Measurements from ENCODE around the gene ABHD12.

The ABHD12 gene

GRCh38 chr20:25287631-25288290 is 102.9 kb downstream of the ABHD12 start:
- TF ChIP-seq PPARA (CRISPR knock-in tag; IDR thresholded peaks at IDR 0.05; ENCODE audit: borderline replicate concordance) (no peak), CSRNP3 (CRISPR knock-in tag; IDR thresholded peaks at IDR 0.05) (no peak), ESRRG (CRISPR knock-in tag; IDR thresholded peaks at IDR 0.05) (no peak), PATZ1 (CRISPR knock-in tag; IDR thresholded peaks at IDR 0.05; ENCODE audit: borderline replicate concordance) (no peak), ZNF565 (CRISPR knock-in tag; conservative IDR thresholded peaks at IDR 0.05; ENCODE audit: low read depth) (no peak), SNAI2 (CRISPR knock-in tag; IDR thresholded peaks at IDR 0.05) (no peak), GLIS3 (CRISPR knock-in tag; IDR thresholded peaks at IDR 0.05) (no peak), TCF4 (CRISPR knock-in tag; IDR thresholded peaks at IDR 0.05; ENCODE audit: borderline replicate concordance) (no peak), RARB (CRISPR knock-in tag; IDR thresholded peaks at IDR 0.05) (no peak), TOX (CRISPR knock-in tag; IDR thresholded peaks at IDR 0.05; ENCODE audit: borderline replicate concordance) (no peak), ZFP3 (CRISPR knock-in tag; IDR thresholded peaks at IDR 0.05) (no peak), ZNF8 (CRISPR knock-in tag; IDR thresholded peaks at IDR 0.05) (no peak), ISL1 (CRISPR knock-in tag; IDR thresholded peaks at IDR 0.05) (no peak), OSR1 (CRISPR knock-in tag; IDR thresholded peaks at IDR 0.05) (no peak), CREB5 (CRISPR knock-in tag; IDR thresholded peaks at IDR 0.05; ENCODE audit: low read depth) (no peak), ZFP30 (CRISPR knock-in tag; IDR thresholded peaks at IDR 0.05) (no peak), BACH2 (CRISPR knock-in tag; IDR thresholded peaks at IDR 0.05; ENCODE audit: borderline replicate concordance) (no peak), ZC3H10 (CRISPR knock-in tag; IDR thresholded peaks at IDR 0.05) (no peak), ZNF70 (CRISPR knock-in tag; IDR thresholded peaks at IDR 0.05) (no peak), TSHZ2 (CRISPR knock-in tag; IDR thresholded peaks at IDR 0.05) (no peak)
- ATAC-seq, result no peak

GRCh38 chr20:25286917-25287316 is 103.7 kb downstream of the ABHD12 start:
- TF ChIP-seq ZFP3 (CRISPR knock-in tag; IDR thresholded peaks at IDR 0.05), result no peak
- no peak for TF ChIP-seq OSR1 (CRISPR knock-in tag; IDR thresholded peaks at IDR 0.05)
- TF ChIP-seq TCF4 (CRISPR knock-in tag; IDR thresholded peaks at IDR 0.05; ENCODE audit: borderline replicate concordance), result no peak
- TF ChIP-seq PATZ1 (CRISPR knock-in tag; IDR thresholded peaks at IDR 0.05; ENCODE audit: borderline replicate concordance), result no peak
- TF ChIP-seq CSRNP3 (CRISPR knock-in tag; IDR thresholded peaks at IDR 0.05), result no peak
- TF ChIP-seq PPARA (CRISPR knock-in tag; IDR thresholded peaks at IDR 0.05; ENCODE audit: borderline replicate concordance), result no peak
- no peak for TF ChIP-seq TOX (CRISPR knock-in tag; IDR thresholded peaks at IDR 0.05; ENCODE audit: borderline replicate concordance)
- no peak for TF ChIP-seq TSHZ2 (CRISPR knock-in tag; IDR thresholded peaks at IDR 0.05)
- no peak for TF ChIP-seq ARNTL (CRISPR knock-in tag; IDR thresholded peaks at IDR 0.05; ENCODE audit: borderline replicate concordance, low read depth)
- no peak for TF ChIP-seq ESRRG (CRISPR knock-in tag; IDR thresholded peaks at IDR 0.05)
- no peak for TF ChIP-seq POU6F1 (CRISPR knock-in tag; IDR thresholded peaks at IDR 0.05; ENCODE audit: borderline replicate concordance, low read depth)
- no peak for TF ChIP-seq GLIS3 (CRISPR knock-in tag; IDR thresholded peaks at IDR 0.05)
- ATAC-seq, result no peak
